K562 (cell line): ENCODE data around the gene AIFM1. TPM values are rescaled to one million over a fixed set of nuclear protein-coding genes. Genes with fewer than 3 reads are reported as not detected.
A peak's percentile ranks its signal among the peaks of the same experiment; 100 is the strongest.

ENCODE experiments used
- ATAC-seq: fragments of 200-7000 bp; cut with Tn5 transposase; 3 replicates; pipeline ENCODE4 v1.9.1; 2020; ENCODE audit warnings: moderate library complexity
- BruUV-seq: library from RNA; stranded (reverse); fragments of 400-500 nt; replicated peaks from 2 replicates; lab custom pipeline; 2021; lab: Mats Ljungman, UMichigan
- CTCF ChIA-PET: fragments of 300-600 bp; formaldehyde crosslinking; extraction: SDS; loops from one replicate; lab custom pipeline; 2021; ENCODE audit warnings: low intra/inter-chr PET ratio; lab: Yijun Ruan, JAX
- POLR2A ChIA-PET: fragments of 300-600, 350-650 bp; sonication (Branson Sonifier 250); formaldehyde crosslinking; extraction: SDS; loops from one replicate; lab custom pipeline; 2021; ENCODE audit warnings: antibody characterized with exemption, inconsistent platforms; lab: Yijun Ruan, JAX
- DNase-seq, 4 experiments: peaks; one replicate each; pipeline versions ENCODE4 v3.0.0 to v3.0.0-alpha.2; 2011 to 2018; ENCODE audit warnings: low spot score in 3 of 4, mixed read lengths in 3 of 4; ENCODE audit errors: extremely low read depth in 1 of 4
- FAIRE-seq: peaks from 2 replicates; lab custom pipeline; 2011; peaks lifted over from hg19 to GRCh38; lab: Jason Lieb, UNC
- H2AFZ ChIP-seq: 2 replicates; pipeline ENCODE4 v1.6.0; 2011; ENCODE audit warnings: low read depth, low read length, control low read depth, inconsistent platforms
- H3K27ac ChIP-seq: fragments of 200-600 bp; 3 replicates; pipeline ENCODE4 v1.8.0; 2011; ENCODE audit warnings: low read depth, mild to moderate bottlenecking, control low read depth, inconsistent platforms, low read length, moderate library complexity, mixed read lengths; ENCODE audit errors: extremely low read depth
- H3K27me3 ChIP-seq, 2 experiments: fragments of 300-600 bp in 1 of 2; 2 replicates in 1 of 2; 3 replicates in 1 of 2; pipeline versions ENCODE4 v1.6.0 to v1.8.0; 2011; ENCODE audit warnings: inconsistent platforms in 2 of 2, low read length in 2 of 2, mild to moderate bottlenecking in 1 of 2, mixed read lengths in 1 of 2, moderate library complexity in 1 of 2; ENCODE audit not compliant: control insufficient read depth in 2 of 2, insufficient read depth in 2 of 2
- H3K36me3 ChIP-seq: fragments of 300-600 bp; 3 replicates; pipeline ENCODE4 v1.8.0; 2011; ENCODE audit warnings: mild to moderate bottlenecking, low read length, inconsistent platforms; ENCODE audit not compliant: control insufficient read depth, insufficient read depth
- H3K4me1 ChIP-seq, 2 experiments: fragments of 200-600 bp in 1 of 2; replicated peaks in 1 of 2; 2 replicates in 1 of 2; 3 replicates in 1 of 2; pipeline versions ENCODE4 v1.5.1 to v1.8.0; 2011; ENCODE audit warnings: inconsistent platforms in 2 of 2, low read length in 2 of 2, mild to moderate bottlenecking in 1 of 2, mixed read lengths in 1 of 2, moderate library complexity in 1 of 2; ENCODE audit not compliant: control insufficient read depth in 2 of 2, insufficient read depth in 2 of 2
- H3K4me2 ChIP-seq: 2 replicates; pipeline ENCODE4 v1.6.1; 2011; ENCODE audit warnings: low read length, control low read depth, inconsistent platforms, mixed read lengths; ENCODE audit not compliant: insufficient read depth
- H3K4me3 ChIP-seq: fragments of 200-600 bp; sonication (generic), shearing (Covaris generic); 2 replicates; pipeline ENCODE4 v1.5.1; 2016; ENCODE audit warnings: control low read depth, inconsistent platforms
- H3K79me2 ChIP-seq: fragments of 200-600 bp; 3 replicates; pipeline ENCODE4 v1.8.0; 2011; ENCODE audit warnings: low read length, inconsistent platforms; ENCODE audit not compliant: control insufficient read depth, insufficient read depth
- H3K9ac ChIP-seq, 2 experiments: 2 replicates each; pipeline versions ENCODE4 v1.6.0 to v1.6.1; 2011; ENCODE audit warnings: low read depth in 2 of 2, low read length in 2 of 2, control low read depth in 1 of 2, inconsistent platforms in 1 of 2, mild to moderate bottlenecking in 1 of 2, mixed read lengths in 1 of 2; ENCODE audit not compliant: insufficient read depth in 1 of 2
- H3K9me1 ChIP-seq: one replicate; pipeline ENCODE4 v1.6.0; 2011; ENCODE audit warnings: inconsistent platforms, mild to moderate bottlenecking, low read length, moderate library complexity; ENCODE audit not compliant: control insufficient read depth, insufficient read depth
- H3K9me3 ChIP-seq: replicated peaks from 2 replicates; pipeline ENCODE4 v1.5.1; 2011; ENCODE audit warnings: low read depth, low read length, inconsistent platforms; ENCODE audit not compliant: control insufficient read depth, insufficient read depth
- H4K20me1 ChIP-seq: replicated peaks from 2 replicates; pipeline ENCODE4 v1.6.1; 2011; ENCODE audit warnings: low read length, inconsistent platforms, mixed read lengths; ENCODE audit not compliant: control insufficient read depth, insufficient read depth
- GTF2B ChIP-seq: IDR thresholded peaks from 2 replicates; pipeline ENCODE4 v1.6.1; 2011; ENCODE audit not compliant: insufficient read length; ENCODE audit errors: extremely low read depth
- whole genome bisulfite sequencing: fragments of 100-300 bp; shearing (Covaris generic); methylation state at CpG from one replicate; pipeline ENCODE4 v1.1.6; 2016; ENCODE audit warnings: low coverage, mixed read lengths; ENCODE audit not compliant: insufficient coverage; ENCODE audit errors: missing lambda C conversion rate; 5-methylcytosine and 5-hydroxymethylcytosine counted together
- in situ Hi-C: fragments of 300-500 bp; cut with MboI; formaldehyde crosslinking; loops from 4 replicates; pipeline ENCODE4 v1.15.0; 2018; ENCODE audit warnings: inconsistent platforms, mixed read lengths
- intact Hi-C: fragments of 100-400 bp; cut with micrococcal nuclease; formaldehyde crosslinking; loops from 2 replicates; pipeline ENCODE4 v1.14.2; 2022
- polyA plus RNA-seq, 8 experiments: library from polyadenylated mRNA; depleted of rRNA in 4 of 8; stranded (reverse) in 5 of 8; unstranded in 3 of 8; fragments of >200 nt; fragmentation: Nextera tagmentation in 2 of 8; fragmentation: Illumina TruSeq in 1 of 8; extraction: Ambion mirVana in 2 of 8; extraction: Trizol in 1 of 8; gene quantifications; 2 replicates each; pipeline versions ENCODE4 v1.2.1 to v1.2.3, GENCODE V29; 2011 to 2014; ENCODE audit warnings: inconsistent platforms in 1 of 8, missing spikeins in 1 of 8
- total RNA-seq, 7 experiments: library from RNA; depleted of rRNA in 6 of 7; stranded (reverse); fragments of >200 nt in 6 of 7; fragmentation: Illumina TruSeq in 2 of 7; extraction: Trizol in 2 of 7; gene quantifications; 2 replicates each; pipeline versions ENCODE4 v1.2.1 to v1.2.3, GENCODE V29; 2011 to 2021; ENCODE audit warnings: low replicate concordance in 1 of 7
- TF ChIP-seq, protein P1 (sequence below): sonication (generic); IDR thresholded peaks from 2 replicates; pipeline ENCODE4 v1.6.1; 2016
- TF ChIP-seq, protein P2 (sequence below): fragments of 450-650 bp; IDR thresholded peaks from 2 replicates; pipeline ENCODE4 v1.6.1; 2017; ENCODE audit warnings: antibody characterized with exemption, mild to moderate bottlenecking

AIFM1 gene
- total and polyA plus RNA-seq, 9 of the 15 experiments (the other 6 are each of a cell fraction or from before 2014, with no cell fraction given): 51.0 to 117 (median 91.2) TPM

GRCh38 chrX:130158311-130158710 is 7.3 kb downstream of the AIFM1 start (continued):
- TF ChIP-seq GTF2B: no peak

DNA sequence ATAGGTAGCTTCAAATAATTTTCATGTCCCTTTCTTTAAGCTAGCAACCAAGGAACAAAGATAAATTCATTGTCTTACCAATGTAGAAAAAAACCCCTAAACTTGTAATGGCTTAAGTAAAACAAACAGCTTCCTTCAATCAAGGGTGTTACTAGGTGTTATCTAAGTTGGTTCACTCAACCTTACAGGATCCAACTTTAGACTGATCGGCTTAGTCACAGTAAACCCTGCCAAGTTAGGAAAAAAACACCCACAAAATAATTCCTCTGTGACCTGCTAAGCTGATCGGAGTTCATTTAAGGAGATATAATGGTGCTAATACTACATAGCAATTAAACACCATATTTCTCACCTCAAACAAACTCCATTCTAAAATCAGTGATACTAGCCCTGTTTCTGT is 10.1 kb downstream of the AIFM1 start:
- Histone ChIP-seq H3K9me1 (no peaks in the 10 kb centered on the region), H3K36me3 (peaks cover 42% of the 10 kb centered on the region), H3K4me1 (no peaks in the 10 kb centered on the region), H4K20me1 (no peaks in the 10 kb centered on the region), H3K27ac (no peak overlapping the region), H3K4me3 (no peak overlapping the region), H3K9me3 (no peaks in the 10 kb centered on the region), H3K27me3 (no peaks in the 10 kb centered on the region), H3K79me2 (peaks cover 4% of the 10 kb centered on the region; the same call in 1 of the 3 replicates), H3K9ac (no peak overlapping the region), H2AFZ (no peak overlapping the region), H3K4me2 (no peak overlapping the region)
- in situ Hi-C loops (no loop called here), intact Hi-C loops (no loop called here)
- WGBS: 65% methylated on average over 2 of the region's 2 CpGs
- POLR2A ChIA-PET: interaction anchor here (0.6 to 2.0 kb wide), 5 partner anchors 9 to 25 kb away, joined by 3 to 7 read pairs (median 4); partner anchors contain the start of gene AIFM1
- TF ChIP-seq, protein P1, sequence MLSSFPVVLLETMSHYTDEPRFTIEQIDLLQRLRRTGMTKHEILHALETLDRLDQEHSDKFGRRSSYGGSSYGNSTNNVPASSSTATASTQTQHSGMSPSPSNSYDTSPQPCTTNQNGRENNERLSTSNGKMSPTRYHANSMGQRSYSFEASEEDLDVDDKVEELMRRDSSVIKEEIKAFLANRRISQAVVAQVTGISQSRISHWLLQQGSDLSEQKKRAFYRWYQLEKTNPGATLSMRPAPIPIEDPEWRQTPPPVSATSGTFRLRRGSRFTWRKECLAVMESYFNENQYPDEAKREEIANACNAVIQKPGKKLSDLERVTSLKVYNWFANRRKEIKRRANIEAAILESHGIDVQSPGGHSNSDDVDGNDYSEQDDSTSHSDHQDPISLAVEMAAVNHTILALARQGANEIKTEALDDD: peak; percentile 49; the same call in 1 of the 2 replicates
- TF ChIP-seq, protein P2, sequence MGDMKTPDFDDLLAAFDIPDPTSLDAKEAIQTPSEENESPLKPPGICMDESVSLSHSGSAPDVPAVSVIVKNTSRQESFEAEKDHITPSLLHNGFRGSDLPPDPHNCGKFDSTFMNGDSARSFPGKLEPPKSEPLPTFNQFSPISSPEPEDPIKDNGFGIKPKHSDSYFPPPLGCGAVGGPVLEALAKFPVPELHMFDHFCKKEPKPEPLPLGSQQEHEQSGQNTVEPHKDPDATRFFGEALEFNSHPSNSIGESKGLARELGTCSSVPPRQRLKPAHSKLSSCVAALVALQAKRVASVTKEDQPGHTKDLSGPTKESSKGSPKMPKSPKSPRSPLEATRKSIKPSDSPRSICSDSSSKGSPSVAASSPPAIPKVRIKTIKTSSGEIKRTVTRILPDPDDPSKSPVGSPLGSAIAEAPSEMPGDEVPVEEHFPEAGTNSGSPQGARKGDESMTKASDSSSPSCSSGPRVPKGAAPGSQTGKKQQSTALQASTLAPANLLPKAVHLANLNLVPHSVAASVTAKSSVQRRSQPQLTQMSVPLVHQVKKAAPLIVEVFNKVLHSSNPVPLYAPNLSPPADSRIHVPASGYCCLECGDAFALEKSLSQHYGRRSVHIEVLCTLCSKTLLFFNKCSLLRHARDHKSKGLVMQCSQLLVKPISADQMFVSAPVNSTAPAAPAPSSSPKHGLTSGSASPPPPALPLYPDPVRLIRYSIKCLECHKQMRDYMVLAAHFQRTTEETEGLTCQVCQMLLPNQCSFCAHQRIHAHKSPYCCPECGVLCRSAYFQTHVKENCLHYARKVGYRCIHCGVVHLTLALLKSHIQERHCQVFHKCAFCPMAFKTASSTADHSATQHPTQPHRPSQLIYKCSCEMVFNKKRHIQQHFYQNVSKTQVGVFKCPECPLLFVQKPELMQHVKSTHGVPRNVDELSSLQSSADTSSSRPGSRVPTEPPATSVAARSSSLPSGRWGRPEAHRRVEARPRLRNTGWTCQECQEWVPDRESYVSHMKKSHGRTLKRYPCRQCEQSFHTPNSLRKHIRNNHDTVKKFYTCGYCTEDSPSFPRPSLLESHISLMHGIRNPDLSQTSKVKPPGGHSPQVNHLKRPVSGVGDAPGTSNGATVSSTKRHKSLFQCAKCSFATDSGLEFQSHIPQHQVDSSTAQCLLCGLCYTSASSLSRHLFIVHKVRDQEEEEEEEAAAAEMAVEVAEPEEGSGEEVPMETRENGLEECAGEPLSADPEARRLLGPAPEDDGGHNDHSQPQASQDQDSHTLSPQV: no peak
- ATAC-seq (no peak), FAIRE-seq (no peak), DNase-seq (no peak)
- no TSS peak for BruUV-seq
- CTCF ChIA-PET: no interaction called here
